ENCODE results near the gene PKP3.
"Not testable (repeated sequence)": the region's sequence is repeated elsewhere in the genome, so short reads cannot be mapped to it uniquely, and the experiment has no call there.

The PKP3 gene

DNA sequence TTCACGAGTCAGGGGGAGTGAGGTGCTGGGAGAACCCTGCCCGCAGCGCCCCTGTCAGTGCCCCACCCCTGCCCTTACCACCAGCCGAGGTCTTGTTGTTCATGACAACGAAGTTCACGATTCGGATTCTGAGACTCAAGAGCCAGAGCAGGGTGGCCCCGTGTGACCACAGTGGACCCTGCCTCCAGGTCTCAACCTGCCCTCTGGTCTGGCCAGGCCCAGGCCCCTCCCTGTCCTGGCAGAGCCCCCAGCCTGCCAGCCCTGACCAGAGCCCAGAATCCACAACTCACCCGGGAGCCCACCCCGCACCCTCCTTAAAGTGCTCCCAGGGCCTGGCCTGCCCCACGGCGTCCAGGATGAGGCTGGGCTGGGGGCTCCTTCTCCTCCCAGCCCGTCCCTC lies 37.9 kb downstream of the PKP3 start:
- no peak for DNase-seq

DNA sequence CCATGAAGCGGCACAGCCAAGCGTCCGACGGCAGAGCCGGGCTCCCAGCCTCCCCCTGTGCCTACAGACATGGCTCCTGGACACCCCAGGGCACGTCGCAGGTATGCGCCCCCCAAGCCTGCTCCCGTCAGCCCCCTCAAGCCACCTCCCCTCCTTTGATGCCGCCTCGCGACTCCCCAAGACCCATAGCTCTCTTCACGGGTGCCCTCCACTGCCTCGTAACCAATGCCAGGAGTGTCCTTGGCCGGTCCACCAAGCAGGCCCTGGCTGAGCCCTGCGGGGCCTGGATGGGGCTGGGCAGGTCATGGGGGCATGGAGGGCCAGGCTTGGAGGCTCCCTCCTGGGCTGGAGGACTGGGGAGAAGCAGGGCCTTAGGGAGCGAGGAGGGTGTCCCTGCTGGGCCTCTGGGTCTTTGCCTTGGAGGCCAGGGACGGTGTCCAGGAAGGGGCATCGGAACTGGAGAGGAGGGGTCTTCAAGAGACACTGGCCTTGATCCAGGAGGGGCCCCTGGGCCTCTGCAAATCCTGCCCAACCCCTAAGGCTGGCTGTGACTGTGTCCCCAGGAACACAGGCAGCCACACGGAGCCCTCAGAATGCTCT lies 38.6 kb downstream of the PKP3 start:
- DNase-seq: no peak

DNA sequence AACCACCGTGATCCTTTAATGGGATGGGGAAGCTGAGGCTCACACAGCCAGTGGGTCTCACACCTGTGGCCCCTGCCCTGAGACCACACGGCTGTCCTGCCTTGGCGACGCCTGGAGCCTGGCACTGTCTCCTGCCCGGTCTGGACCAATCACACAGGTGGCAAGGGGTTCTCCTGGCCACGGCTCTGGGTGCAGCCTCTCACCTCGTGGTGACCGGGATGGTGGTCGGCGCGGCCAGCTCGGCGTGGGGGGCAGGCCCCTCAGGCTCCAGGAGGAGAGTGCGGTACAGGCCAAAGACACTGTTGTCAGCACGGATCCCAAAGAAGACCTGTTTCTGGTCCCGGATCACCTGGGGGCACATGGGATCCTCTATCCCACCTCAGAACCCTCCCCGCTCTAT lies 39.1 kb downstream of the PKP3 start:
- no peak for DNase-seq

DNA sequence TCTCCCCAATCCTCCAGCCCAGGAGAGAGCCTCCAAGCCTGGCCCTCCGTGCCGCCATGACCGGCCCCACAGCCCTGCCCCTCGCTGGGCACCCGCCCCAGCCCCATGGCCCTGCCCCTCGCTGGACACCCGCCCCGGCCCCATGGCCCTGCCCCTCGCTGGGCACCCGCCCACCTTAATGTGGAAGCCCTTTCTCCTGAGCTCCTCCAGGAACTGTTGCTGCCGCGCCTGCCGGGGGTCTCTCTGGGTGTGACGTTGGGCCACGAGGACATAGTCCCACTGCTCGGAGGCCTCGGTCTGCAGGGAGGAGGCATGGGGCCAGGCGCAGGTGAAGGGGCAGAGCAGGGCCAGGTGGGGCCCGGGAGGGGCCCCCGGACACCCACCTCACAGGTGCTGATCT lies 39.6 kb downstream of the PKP3 start:
- no peak for DNase-seq

DNA sequence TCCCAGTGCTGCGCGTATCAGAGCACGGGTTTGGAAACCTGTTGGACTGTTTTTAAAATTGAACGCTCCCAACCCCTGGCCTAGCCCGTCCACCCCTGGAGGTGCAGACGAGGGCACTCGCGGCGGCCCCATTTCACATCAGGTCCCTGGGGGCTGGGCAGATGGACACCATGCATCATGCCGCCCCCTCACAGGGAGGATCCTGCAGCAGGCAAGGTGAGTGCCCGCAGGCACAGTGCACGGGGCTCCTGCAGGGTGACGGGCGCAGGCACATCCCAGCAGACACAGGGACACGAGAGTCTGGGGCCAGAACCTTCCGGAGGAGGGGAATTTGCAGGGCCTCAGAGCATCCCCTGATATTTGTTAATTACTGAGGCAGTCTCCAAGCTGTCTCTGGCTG lies 40.5 kb downstream of the PKP3 start:
- DNase-seq: no peak

DNA sequence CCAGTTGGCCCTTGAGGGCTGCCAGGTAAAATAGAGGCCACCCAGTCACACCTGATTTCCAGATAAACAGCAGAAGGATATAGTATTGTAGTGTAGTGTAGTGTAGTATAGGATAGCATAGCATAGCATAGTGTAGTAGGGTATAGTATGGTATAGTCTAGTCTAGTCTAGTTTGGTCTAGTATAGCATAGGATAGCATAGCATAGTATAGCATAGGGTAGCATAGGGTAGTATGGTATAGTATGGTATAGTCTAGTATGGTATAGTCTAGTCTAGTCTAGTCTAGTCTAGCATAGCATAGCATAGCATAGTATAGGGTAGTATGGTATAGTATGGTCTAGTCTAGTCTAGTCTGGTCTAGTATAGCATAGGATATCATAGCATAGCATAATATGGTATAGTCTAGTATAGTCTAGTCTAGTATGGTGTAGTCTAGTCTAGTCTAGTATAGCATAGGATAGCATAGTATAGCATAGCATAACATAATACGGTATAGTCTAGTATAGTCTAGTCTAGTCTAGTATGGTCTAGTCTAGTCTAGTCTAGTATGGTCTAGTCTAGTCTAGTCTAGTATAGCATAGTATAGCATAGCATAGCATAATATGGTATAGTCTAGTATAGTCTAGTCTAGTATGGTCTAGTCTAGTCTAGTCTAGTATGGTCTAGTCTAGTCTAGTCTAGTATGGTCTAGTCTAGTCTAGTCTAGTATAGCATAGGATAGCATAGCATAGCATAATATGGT lies 41.2 kb downstream of the PKP3 start:
- not testable (repeated sequence) for DNase-seq

DNA sequence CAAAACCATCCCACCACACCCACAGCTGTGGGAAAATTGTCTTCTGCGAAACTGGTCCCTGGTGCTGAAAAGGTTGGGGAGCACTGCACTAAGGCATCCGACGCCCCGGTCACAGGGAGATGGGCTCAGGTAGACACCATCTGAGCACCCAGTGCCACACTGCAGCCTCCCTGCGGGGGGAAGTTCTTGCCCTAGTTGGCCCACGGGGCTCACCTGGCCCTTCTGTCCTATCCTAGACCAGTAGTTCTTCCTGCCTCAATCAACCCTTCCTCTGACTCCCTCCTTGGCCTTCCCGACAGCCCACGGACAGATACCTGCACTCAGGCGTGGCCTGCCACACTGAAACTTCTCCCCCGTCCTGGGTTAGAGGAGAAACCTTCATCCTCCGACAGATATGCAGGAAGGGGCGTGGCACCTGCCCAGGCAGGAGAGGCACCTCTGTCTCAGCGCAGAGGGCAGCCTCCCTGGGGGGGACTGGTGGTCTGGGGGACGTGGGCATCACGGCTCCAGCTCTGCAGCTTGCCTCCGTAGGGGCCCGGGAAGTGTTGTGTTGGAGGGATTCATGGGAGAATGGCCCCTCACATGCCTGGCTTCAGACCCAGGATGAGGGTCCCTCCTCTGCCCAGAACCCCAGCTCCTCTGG lies 43.3 kb downstream of the PKP3 start:
- DNase-seq: no peak

DNA sequence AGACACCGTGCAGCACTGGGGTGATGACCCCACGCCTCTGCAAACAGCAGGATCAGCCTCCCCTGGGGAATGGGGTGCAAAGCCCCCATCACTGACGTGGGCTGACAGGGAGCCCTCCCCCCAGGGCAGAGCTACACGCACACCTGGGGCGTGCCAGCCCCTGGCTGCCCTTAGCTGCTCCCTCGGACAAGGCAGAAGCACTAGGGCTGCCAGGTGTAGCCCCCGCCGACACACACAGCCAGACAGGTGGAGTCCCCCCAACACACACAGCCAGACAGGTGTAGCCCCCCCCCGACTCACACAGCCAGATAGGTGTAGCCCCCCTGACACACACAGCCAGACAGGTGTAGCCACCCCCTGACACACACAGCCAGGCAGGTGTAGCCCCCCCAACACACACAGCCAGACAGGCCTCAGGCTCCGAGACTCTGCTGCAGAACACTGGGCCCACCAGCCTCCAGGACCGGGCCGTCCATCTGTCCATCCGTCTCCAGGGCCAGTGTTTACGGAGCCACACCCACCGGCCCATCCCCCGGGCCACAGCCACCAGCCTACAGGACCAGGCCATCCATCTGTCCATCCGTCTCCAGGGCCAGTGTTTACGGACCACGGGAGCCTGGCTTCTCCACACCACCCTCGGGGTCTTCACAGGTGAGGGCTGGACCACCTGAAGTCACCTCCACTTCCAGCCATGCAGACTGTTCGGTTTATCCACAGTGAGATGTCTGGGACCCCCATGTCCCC lies 44.3 kb downstream of the PKP3 start:
- no peak for DNase-seq

DNA sequence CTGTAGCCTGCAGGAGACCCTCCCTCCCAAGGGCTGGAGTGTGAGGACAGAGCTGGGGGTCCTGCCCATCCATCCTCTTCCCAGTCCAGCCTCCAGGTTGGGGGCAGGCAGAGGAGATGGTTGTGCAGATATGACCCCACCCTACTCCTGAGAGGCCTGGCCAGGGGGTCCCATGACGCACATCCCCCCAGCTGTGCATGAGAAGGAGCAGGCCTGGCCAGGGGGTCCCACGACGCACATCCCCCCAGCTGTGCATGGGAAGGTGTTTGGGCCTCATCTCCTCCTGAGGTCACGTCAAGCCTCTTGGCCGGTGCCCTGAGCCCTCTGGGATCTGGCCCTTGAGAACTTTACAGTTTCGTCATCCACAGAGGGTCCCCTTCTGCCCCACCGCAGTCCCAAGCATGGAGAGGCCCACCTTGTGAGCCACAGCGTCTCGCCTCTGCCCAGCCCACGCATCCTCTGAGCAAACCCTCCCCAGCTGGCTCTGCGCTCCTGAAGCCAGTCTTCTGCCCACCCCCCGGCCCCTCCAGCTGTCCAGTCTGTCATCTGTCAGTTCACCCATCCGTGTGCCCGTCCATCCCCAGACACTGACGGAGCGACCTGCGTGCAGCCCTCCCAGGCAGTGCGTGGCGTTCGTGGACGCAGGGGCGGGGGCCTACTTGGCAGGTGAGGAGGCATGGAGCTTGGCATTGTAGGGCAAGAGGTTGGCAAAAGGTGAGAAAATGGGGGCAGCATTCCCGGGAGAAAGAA lies 45.5 kb downstream of the PKP3 start:
- no peak for DNase-seq

DNA sequence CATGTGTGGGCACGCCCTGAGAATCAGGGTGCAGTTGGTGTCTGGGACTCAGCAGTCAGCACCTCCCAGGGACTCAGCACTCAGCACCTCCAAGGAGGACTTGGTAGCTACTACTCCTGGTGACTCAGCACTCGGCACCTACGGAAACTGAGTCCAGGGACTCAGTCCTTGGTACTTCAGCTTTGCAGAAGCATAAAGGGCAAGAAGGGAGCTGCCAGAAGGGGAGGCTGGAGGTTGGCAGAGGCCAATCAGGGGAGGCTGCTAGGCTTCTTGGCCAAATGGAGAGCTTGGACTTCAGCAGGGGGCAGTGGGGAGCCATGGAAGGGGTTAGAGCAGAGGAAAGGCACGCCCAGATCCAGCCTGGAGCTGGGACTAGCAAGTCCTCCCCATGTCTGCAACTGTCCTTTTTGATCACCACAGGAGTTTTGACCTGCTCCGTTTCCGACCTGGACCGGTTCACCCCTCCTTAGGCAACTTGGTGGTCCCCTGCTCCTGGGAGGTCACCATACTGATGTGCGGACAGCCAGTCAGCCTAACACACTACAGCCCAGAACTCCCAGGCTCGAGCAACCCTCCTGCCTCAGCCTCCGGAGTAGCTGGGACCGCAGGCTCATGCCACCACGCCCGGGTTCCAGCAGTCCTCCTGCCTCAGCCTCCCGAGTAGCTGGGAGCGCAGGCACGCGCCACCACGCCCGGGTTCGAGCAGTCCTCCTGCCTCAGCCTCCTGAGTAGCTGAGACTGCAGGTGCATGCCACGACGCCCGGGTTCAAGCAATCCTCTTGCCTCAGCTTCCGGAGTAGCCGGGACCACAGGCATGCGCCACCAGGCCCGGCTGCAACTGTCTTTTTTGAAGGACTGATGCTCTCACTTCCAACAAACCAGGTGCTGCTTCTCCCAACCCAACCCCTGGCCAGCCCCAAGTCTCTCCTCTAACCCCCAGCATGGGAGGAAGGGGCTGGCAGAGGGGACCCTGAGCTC lies 46.3 kb downstream of the PKP3 start:
- DNase-seq: no peak

DNA sequence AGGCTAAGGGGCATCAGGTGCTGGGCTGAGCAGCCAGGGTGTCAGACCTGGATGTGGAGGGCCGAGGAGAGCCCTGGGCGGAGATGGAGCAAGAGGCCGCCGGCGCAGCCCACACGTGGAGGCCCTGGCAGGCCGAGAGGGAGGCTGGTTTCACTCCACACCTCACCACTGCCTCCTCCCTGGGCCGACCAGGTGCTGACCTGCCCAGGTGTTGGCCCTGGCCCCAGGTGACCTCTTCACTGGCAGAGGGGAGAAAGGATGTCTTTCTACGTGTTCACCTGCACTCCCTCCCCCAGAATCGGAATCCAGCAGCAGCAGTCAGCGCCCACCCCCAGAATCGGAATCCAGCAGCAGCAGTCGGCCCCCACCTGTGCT lies 47.0 kb downstream of the PKP3 start:
- no peak for DNase-seq

DNA sequence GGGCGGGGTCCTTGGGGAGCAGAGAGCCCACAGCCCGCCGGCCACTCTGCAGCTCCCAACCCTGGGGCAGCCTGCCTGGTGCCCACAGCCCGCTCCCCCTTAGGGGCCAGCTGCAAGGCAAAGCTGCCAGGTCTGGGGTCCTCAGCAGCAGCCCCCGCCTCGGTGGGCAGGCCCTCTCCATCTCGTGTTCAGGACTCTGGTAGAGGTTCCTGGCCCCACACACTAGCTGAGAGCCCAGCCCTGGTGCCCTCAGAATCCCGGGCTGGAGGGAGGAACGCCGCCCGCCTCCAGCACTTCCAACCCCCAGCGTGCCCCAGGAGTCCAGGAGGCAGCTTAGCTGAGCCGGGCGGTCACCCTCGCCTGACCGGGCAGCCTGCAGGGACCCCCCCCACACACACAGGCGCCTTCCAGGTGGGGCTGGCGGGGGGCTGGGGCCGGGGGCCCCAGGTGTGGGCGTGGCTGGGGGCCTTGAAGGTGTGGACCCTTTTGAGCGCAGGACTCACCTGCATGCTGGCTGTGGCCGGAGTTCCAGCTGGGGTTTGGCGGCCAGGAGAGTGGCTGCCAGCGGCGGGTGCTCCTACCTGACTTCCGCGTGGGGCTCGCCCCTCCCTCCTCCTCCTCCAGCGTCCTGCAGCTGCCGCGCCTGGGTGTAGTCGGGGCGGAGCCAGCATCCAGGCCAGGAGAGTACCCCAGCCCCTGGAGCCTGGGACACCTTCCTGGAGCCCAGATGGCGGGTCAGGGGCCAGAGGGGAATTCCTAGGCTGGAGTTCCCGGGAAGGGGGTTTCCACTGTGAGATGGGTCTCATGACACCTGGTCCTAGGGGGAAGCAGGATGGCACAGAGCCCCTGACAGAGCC lies 47.6 kb downstream of the PKP3 start, which contains the start of gene ANO9:
Gene ANO9, minus strand, starts transcription at position 594 of the 857 bp plus-strand sequence. Its CDS starts 85 bp downstream, at position 509.
- peak; percentile 73 for DNase-seq

DNA sequence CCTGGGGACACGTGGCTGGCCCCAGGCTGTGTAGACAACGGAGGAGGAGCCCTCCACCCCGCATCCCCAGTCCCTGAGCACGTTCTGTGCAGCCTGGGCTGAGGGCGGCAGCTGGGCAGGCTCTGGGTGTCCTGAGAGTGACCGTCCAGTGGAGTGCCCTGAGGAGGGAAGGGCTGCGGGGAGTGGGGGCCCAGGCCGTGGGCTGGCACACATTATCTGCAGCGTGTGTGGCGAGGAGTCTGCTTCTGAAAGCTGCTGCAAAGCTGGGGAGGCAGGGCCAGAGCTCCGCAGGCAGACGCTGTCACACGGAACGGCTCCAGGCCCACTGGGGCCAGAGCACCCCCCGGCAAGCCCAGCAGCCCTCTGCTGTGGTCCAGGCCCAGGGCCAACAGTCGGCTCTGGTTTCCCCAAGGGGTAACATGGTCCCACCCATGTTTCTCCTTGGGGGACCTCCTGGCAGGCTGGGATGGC lies 48.6 kb downstream of the PKP3 start:
- no peak for DNase-seq

DNA sequence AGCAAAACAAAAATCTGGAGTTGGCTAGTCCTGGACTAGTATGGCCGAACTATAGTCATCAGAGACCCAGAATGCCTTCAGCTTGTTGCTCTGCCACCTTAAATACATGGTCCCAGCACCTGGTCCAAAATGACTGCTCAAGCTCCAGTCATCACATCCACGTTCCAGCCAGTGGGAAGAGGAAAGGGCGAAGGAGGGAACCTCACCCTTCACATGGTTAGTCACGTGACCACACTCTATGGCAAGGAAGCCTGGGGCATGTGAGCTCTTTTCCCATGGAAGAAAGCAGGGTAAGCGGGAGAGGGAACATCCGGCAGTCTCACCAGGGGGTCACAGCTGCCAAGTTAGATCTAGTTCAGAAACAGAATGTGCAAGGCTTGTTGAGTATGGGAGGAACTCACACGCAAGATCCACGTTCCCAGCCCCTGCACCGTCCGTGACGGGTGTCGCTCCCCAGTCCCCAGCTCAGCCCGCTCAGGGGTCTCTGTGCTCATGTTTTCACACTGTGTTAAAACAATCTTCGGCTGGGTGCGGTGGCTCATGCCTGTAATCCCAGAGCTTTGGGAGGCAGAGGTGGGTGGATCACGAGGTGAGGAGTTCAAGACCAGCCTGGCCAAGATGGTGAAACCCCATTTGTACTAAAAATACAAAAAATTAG lies 49.7 kb downstream of the PKP3 start:
- DNase-seq: no peak

DNA sequence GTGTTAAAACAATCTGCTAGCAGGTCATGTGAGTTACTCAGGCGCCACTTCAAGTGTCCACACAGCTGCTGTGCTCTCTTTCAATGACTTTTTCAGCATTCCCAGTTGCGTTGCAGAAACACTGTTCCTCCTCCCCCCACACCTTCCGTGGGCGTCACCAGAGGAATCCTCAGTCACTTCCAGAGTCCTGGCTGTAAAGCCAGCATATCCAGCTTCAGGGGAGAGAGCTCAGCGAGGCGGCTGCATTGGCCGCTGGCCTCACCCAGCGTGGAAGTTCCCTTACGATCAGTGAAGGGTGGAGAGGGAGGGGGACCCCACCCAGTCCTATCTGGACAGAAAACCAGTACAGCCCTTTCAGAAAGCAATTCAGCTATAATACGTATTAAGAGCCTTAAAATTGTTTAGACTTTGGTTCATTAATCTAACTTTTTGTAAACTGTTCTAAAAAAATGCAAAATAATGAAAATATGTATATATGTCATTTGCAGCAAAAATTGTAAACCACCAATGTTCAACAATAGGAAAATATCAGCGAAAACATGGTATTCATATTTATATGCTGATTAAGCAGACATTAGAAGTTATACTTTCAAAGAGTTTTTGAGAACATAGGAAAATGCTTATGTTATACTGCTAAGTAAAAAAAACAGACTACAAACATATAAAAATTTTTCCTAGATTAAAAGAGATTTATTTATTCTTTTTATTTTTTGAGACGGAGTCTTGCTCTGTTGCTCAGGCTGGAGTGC lies 50.6 kb downstream of the PKP3 start:
- DNase-seq: no peak

DNA sequence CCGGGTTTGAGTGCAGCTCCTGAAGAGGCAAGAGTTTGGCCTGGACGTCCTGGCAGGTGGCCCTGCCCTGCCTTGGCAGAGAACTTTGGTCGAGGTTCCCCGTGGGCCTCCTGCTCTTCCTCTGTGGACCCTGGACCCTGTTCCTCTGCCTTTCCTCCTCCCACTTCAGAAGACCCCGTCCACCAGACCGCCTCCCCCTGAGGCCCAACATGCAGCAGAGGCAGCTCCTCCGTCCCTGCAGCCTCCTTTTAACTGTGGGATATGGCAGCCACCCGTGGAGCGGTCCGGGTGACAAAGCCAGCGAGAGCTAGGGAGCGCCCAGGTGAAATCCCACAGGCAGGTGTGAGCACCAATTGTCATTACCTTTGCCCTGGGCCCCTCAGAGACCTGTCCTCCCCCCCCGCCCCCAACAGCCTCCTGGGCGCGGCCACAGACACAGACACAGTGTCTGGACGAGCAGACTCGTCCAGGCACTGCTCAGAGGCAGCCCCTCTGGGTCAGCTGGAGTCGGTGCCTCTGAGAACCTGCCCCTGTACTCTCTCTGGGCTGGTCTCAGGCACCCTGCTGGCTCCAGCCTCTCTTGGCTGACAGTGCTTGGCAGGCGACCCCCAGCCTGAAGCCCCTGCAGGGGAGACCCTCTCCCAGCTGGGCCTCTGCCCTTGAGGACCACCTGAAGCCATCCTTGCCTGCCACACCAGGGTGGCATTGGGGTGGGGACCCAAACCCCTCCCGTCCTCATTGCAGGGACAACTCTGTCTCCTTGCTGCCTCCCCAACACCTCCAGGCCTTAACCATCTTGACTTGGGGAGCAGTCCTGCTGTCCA lies 52.0 kb downstream of the PKP3 start:
- peak; percentile 23 for DNase-seq

DNA sequence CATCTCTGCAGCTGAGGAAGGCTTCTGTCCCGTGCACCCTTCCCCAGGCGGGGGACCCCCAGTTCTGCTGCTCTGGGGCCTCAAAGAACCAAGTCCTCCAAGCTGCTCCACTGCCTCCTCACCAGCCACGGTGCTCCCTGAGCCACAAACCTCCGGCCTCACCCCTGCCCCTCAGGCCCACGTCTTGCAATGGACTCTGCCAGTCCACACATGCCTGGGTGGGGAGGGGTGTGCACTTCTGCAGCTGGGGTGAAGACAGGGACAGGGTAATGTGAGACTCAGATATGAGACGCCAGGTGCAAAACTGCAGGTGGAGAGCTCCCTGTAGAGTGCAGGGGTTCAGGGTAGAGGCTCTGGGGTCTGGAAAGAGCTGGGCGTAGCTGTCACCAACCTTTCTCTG lies 52.9 kb downstream of the PKP3 start:
- peak; percentile 39 for DNase-seq

Measured in NCI-H526 treated with DMSO at 0.1 percent for 48 hours (cell line).